ENCODE data around the gene MAML2. TPM values are rescaled to one million over a fixed set of nuclear protein-coding genes. Genes with fewer than 3 reads are reported as not detected.

The MAML2 gene
- total RNA-seq, 1 donor from 2014 or later = 31.5 TPM

- ATAC-seq = peak; percentile 10 to 41
- Histone ChIP-seq H3K9me3 (no peaks in the 10 kb centered on the region), H3K4me1 (peaks cover 14% of the 10 kb centered on the region)
Measured at GRCh38 chr11:96037405-96037949, 305.5 kb downstream of the MAML2 start.

GRCh38 chr11:96036863-96037262 is 306.1 kb downstream of the MAML2 start:
- peaks cover 14% of the 10 kb centered on the region for H3K4me1 ChIP-seq
- DNase-seq (no peak), ATAC-seq (no peak)

More at GRCh38 chr11:96037405-96037949, 305.5 kb downstream of the MAML2 start:
- Histone ChIP-seq H3K27me3 (ENCODE audit: low read depth) (no peaks in the 10 kb centered on the region), H3K36me3 (no peaks in the 10 kb centered on the region), H3K4me3 (no peak overlapping the region), H3K27ac (no peak overlapping the region)
- DNase-seq = no peak
- TF ChIP-seq CTCF (IDR thresholded peaks at IDR 0.05) = no peak
- intact Hi-C loops (cut with DNase I) = no loop called here

GRCh38 chr11:96035740-96036078 is 307.3 kb downstream of the MAML2 start:
- Histone ChIP-seq H3K4me3 (no peak overlapping the region), H3K27ac (peak overlapping the region; percentile 20), H3K9me3 (no peaks in the 10 kb centered on the region), H3K36me3 (no peaks in the 10 kb centered on the region), H3K27me3 (ENCODE audit: low read depth) (no peaks in the 10 kb centered on the region), H3K4me1 (peaks cover 14% of the 10 kb centered on the region)
- DNase-seq (no peak), ATAC-seq (peak; percentile 27 to 34)
- TF ChIP-seq CTCF (IDR thresholded peaks at IDR 0.05) = no peak
- intact Hi-C loops (cut with DNase I) = no loop called here

More at GRCh38 chr11:96036863-96037262, 306.1 kb downstream of the MAML2 start:
- Histone ChIP-seq H3K4me3 (no peak overlapping the region), H3K27ac (no peak overlapping the region), H3K27me3 (ENCODE audit: low read depth) (no peaks in the 10 kb centered on the region), H3K36me3 (no peaks in the 10 kb centered on the region), H3K9me3 (no peaks in the 10 kb centered on the region)
- intact Hi-C loops (cut with DNase I) = no loop called here
- no peak for TF ChIP-seq CTCF (IDR thresholded peaks at IDR 0.05)

- H3K9me3 ChIP-seq = no peaks in the 10 kb centered on the region
- H3K4me3 ChIP-seq = no peak overlapping the region
- DNase-seq = no peak
- peak overlapping the region; percentile 20 for H3K27ac ChIP-seq
- no peaks in the 10 kb centered on the region for H3K27me3 ChIP-seq (ENCODE audit: low read depth)
- intact Hi-C loops (cut with DNase I) = no loop called here
- no peaks in the 10 kb centered on the region for H3K36me3 ChIP-seq
- peaks cover 14% of the 10 kb centered on the region for H3K4me1 ChIP-seq
- ATAC-seq = peak in 1 of 2 donors; percentile 52
- TF ChIP-seq CTCF (IDR thresholded peaks at IDR 0.05) = no peak
Measured at GRCh38 chr11:96035031-96035739, 307.8 kb downstream of the MAML2 start.

- no peak for DNase-seq
- Histone ChIP-seq H3K9me3 (no peaks in the 10 kb centered on the region), H3K36me3 (no peaks in the 10 kb centered on the region), H3K4me1 (peaks cover 14% of the 10 kb centered on the region), H3K4me3 (no peak overlapping the region), H3K27ac (no peak overlapping the region), H3K27me3 (ENCODE audit: low read depth) (no peaks in the 10 kb centered on the region)
- peak; percentile 22 to 34 for ATAC-seq
- TF ChIP-seq CTCF (IDR thresholded peaks at IDR 0.05) = no peak
- intact Hi-C loops (cut with DNase I) = no loop called here
Measured at GRCh38 chr11:96033599-96033998, 309.4 kb downstream of the MAML2 start.
